H1 (cell line): Measurements from ENCODE around the gene DCUN1D3. TPM values are rescaled to one million over a fixed set of nuclear protein-coding genes. Genes with fewer than 3 reads are reported as not detected.

Experiments
- CTCF ChIA-PET: fragments of 300-600 bp; sonication (Branson Sonifier 250); formaldehyde crosslinking; loops from one replicate; lab custom pipeline; 2021; ENCODE audit not compliant: partially characterized antibody; lab: Charles Lee
- POLR2A ChIA-PET: fragments of 300-600 bp; sonication (Branson Sonifier 250); formaldehyde crosslinking; loops from one replicate; lab custom pipeline; 2021; ENCODE audit warnings: inconsistent platforms; ENCODE audit not compliant: partially characterized antibody; lab: Charles Lee
- DNase-seq, 2 experiments: peaks; one replicate each; pipeline versions ENCODE4 v3.0.0 to v3.0.0-alpha.2; 2010 to 2022; ENCODE audit warnings: low spot score in 2 of 2, low read depth in 1 of 2, mixed read lengths in 1 of 2
- FAIRE-seq: peaks from 2 replicates; lab custom pipeline; 2011; peaks lifted over from hg19 to GRCh38; lab: Jason Lieb, UNC
- H2AFZ ChIP-seq: 2 replicates; pipeline ENCODE4 v1.8.1; 2012; ENCODE audit warnings: low read length, inconsistent platforms
- H2AK5ac ChIP-seq: 2 replicates; pipeline ENCODE4 v1.6.1; 2013; ENCODE audit warnings: low read depth, low read length
- H2BK120ac ChIP-seq: replicated peaks from 2 replicates; pipeline ENCODE3; 2013; ENCODE audit warnings: low read depth, low read length, inconsistent platforms
- H2BK12ac ChIP-seq: 2 replicates; pipeline ENCODE4 v1.6.1; 2013; ENCODE audit warnings: low read depth, low read length
- H2BK15ac ChIP-seq: 2 replicates; pipeline ENCODE4 v1.6.1; 2013; ENCODE audit warnings: low read length
- H2BK20ac ChIP-seq: 2 replicates; pipeline ENCODE4 v1.6.1; 2013; ENCODE audit warnings: low read length
- H2BK5ac ChIP-seq: 2 replicates; pipeline ENCODE4 v1.6.1; 2013; ENCODE audit warnings: low read depth, low read length
- H3K14ac ChIP-seq: 2 replicates; pipeline ENCODE4 v1.6.1; 2013; ENCODE audit warnings: inconsistent platforms; ENCODE audit not compliant: insufficient read length
- H3K18ac ChIP-seq: 2 replicates; pipeline ENCODE4 v1.6.1; 2013; ENCODE audit warnings: low read length; ENCODE audit errors: extremely low read depth
- H3K23ac ChIP-seq: 2 replicates; pipeline ENCODE4 v1.6.1; 2013; ENCODE audit warnings: inconsistent platforms; ENCODE audit not compliant: insufficient read length
- H3K23me2 ChIP-seq: 2 replicates; pipeline ENCODE4 v1.6.1; 2013; ENCODE audit warnings: low read depth, low read length
- H3K27ac ChIP-seq: 2 replicates; pipeline ENCODE4 v1.6.1; 2011; ENCODE audit warnings: low read depth, low read length, inconsistent platforms
- H3K27me3 ChIP-seq, 4 experiments: replicated peaks in 1 of 4; 1 replicate in 1 of 4; 2 replicates in 3 of 4; pipeline versions ENCODE4 v1.6.1 to v1.8.1; 2011 to 2013; ENCODE audit warnings: low read length in 3 of 4, mild to moderate bottlenecking in 3 of 4, inconsistent platforms in 2 of 4, mixed read lengths in 2 of 4, moderate library complexity in 1 of 4; ENCODE audit not compliant: control insufficient read depth in 3 of 4, insufficient read depth in 3 of 4; ENCODE audit errors: extremely low read depth in 1 of 4
- H3K36me3 ChIP-seq, 4 experiments: 2 replicates each; pipeline versions ENCODE4 v1.6.1 to v1.8.1; 2011 to 2013; ENCODE audit warnings: mild to moderate bottlenecking in 4 of 4, low read length in 3 of 4, moderate library complexity in 2 of 4, control low read depth in 1 of 4, inconsistent platforms in 1 of 4; ENCODE audit not compliant: insufficient read depth in 4 of 4, control insufficient read depth in 2 of 4
- H3K4ac ChIP-seq: replicated peaks from 2 replicates; pipeline ENCODE3; 2013; ENCODE audit warnings: low read length, low read depth, mixed read lengths, inconsistent platforms; ENCODE audit not compliant: insufficient read length
- H3K4me1 ChIP-seq, 4 experiments: replicated peaks in 1 of 4; 1 replicate in 1 of 4; 2 replicates in 3 of 4; pipeline versions ENCODE4 v1.6.1 to v1.8.1; 2011 to 2013; ENCODE audit warnings: low read length in 3 of 4, inconsistent platforms in 2 of 4, mixed read lengths in 1 of 4; ENCODE audit not compliant: insufficient read depth in 4 of 4, control insufficient read depth in 3 of 4
- H3K4me2 ChIP-seq, 2 experiments: 2 replicates each; pipeline versions ENCODE4 v1.6.1 to v1.8.1; 2011 to 2013; ENCODE audit warnings: low read depth in 2 of 2, low read length in 2 of 2, control low read depth in 1 of 2, inconsistent platforms in 1 of 2, mild to moderate bottlenecking in 1 of 2; ENCODE audit not compliant: insufficient read depth in 1 of 2
- H3K4me3 ChIP-seq, 4 experiments: fragments of 200-600, 300-600 bp in 1 of 4; sonication (generic), shearing (Covaris generic), sonication (Bioruptor Twin) in 1 of 4; 2 replicates each; pipeline versions ENCODE4 v1.5.1 to v1.8.1; 2011 to 2016; ENCODE audit warnings: low read length in 4 of 4, low read depth in 3 of 4, control low read depth in 2 of 4, inconsistent platforms in 2 of 4, mild to moderate bottlenecking in 2 of 4, mixed read lengths in 1 of 4, moderate library complexity in 1 of 4; ENCODE audit not compliant: insufficient read depth in 2 of 4; ENCODE audit errors: extremely low read depth in 1 of 4
- H3K56ac ChIP-seq: replicated peaks from 2 replicates; pipeline ENCODE3; 2013; ENCODE audit warnings: low read depth, mild to moderate bottlenecking, mixed read lengths, low read length, inconsistent platforms; ENCODE audit not compliant: insufficient read length
- H3K79me1 ChIP-seq: 2 replicates; pipeline ENCODE4 v1.6.1; 2013; ENCODE audit warnings: low read depth, low read length, control low read depth
- H3K79me2 ChIP-seq, 2 experiments: 2 replicates each; pipeline versions ENCODE4 v1.6.1 to v1.8.1; 2012 to 2013; ENCODE audit warnings: low read length in 2 of 2, mild to moderate bottlenecking in 2 of 2, inconsistent platforms in 1 of 2; ENCODE audit not compliant: insufficient read depth in 2 of 2, control insufficient read depth in 1 of 2
- H3K9ac ChIP-seq, 4 experiments: replicated peaks in 1 of 4; 1 replicate in 1 of 4; 2 replicates in 3 of 4; pipeline versions ENCODE4 v1.6.1 to v1.8.1; 2011 to 2013; ENCODE audit warnings: low read depth in 3 of 4, low read length in 3 of 4, control low read depth in 2 of 4, mild to moderate bottlenecking in 2 of 4, moderate library complexity in 2 of 4, inconsistent platforms in 1 of 4; ENCODE audit errors: extremely low read depth in 1 of 4
- H3K9me3 ChIP-seq, 2 experiments: 2 replicates each; pipeline versions ENCODE4 v1.6.1 to v1.8.1; 2012 to 2013; ENCODE audit warnings: mild to moderate bottlenecking in 2 of 2, moderate library complexity in 2 of 2, control low read depth in 1 of 2, inconsistent platforms in 1 of 2, low read depth in 1 of 2, low read length in 1 of 2, mixed read lengths in 1 of 2; ENCODE audit not compliant: insufficient read depth in 2 of 2
- H4K20me1 ChIP-seq, 2 experiments: replicated peaks in 1 of 2; 2 replicates each; pipeline versions ENCODE3 to v1.8.1; 2011 to 2013; ENCODE audit warnings: inconsistent platforms in 2 of 2, low read length in 2 of 2, mild to moderate bottlenecking in 1 of 2; ENCODE audit not compliant: insufficient read depth in 2 of 2, control insufficient read depth in 1 of 2
- H4K5ac ChIP-seq: 2 replicates; pipeline ENCODE4 v1.6.1; 2013; ENCODE audit warnings: low read length, low read depth, mixed read lengths, inconsistent platforms; ENCODE audit not compliant: insufficient read length
- H4K8ac ChIP-seq: 2 replicates; pipeline ENCODE4 v1.8.0; 2013; ENCODE audit warnings: mild to moderate bottlenecking, moderate library complexity, low read length, inconsistent platforms; ENCODE audit not compliant: insufficient read depth; ENCODE audit errors: extremely low read depth
- H4K91ac ChIP-seq: replicated peaks from 2 replicates; pipeline ENCODE3; 2013; ENCODE audit warnings: low read length, mixed read lengths, inconsistent platforms; ENCODE audit not compliant: insufficient read length
- CTCF ChIP-seq, 3 experiments: IDR thresholded peaks; 1 replicate in 2 of 3; 2 replicates in 1 of 3; pipeline versions ENCODE4 v1.5.1 to v1.6.1; 2011; ENCODE audit warnings: low read length in 3 of 3, mild to moderate bottlenecking in 3 of 3, inconsistent platforms in 2 of 3, low read depth in 1 of 3, moderate library complexity in 1 of 3; ENCODE audit not compliant: insufficient read depth in 1 of 3; ENCODE audit errors: control extremely low read depth in 1 of 3
- MAFK ChIP-seq: IDR thresholded peaks from 2 replicates; pipeline ENCODE4 v1.6.1; 2012; ENCODE audit warnings: low read depth, mild to moderate bottlenecking, improper control_type of control experiment, low read length
- RAD21 ChIP-seq, 2 experiments: IDR thresholded peaks in 1 of 2; conservative IDR thresholded peaks in 1 of 2; 2 replicates each; pipeline ENCODE4 v1.6.1; 2011; ENCODE audit warnings: low read depth in 2 of 2, low read length in 2 of 2, improper control_type of control experiment in 1 of 2, inconsistent platforms in 1 of 2, mild to moderate bottlenecking in 1 of 2, moderate library complexity in 1 of 2
- RBBP5 ChIP-seq: IDR thresholded peaks from 2 replicates; pipeline ENCODE4 v1.7.1; 2012; ENCODE audit warnings: low read depth, mild to moderate bottlenecking, inconsistent platforms, low read length, moderate library complexity, borderline replicate concordance
- RNF2 ChIP-seq: fragments of 200-900, 300-1000 bp; sonication (generic); IDR thresholded peaks from 2 replicates; pipeline ENCODE4 v1.7.1; 2016; ENCODE audit warnings: borderline replicate concordance, low read depth, mild to moderate bottlenecking, antibody characterized with exemption, low read length; ENCODE audit not compliant: poor library complexity, severe bottlenecking; ENCODE audit errors: missing control alignments
- WGBS, 2 experiments: shearing (Covaris generic) in 1 of 2; methylation state at CpG; one replicate each; pipeline versions ENCODE4 v1.1.6 to v1.1.7; 2013 to 2015; ENCODE audit warnings: low lambda C conversion rate in 2 of 2, mixed read lengths in 2 of 2, inconsistent platforms in 1 of 2, low coverage in 1 of 2, missing lambda C conversion rate in 1 of 2; ENCODE audit not compliant: insufficient replicate concordance in 2 of 2, insufficient coverage in 1 of 2, insufficient read length in 1 of 2; ENCODE audit errors: extremely low coverage in 1 of 2, missing lambda C conversion rate in 1 of 2; 5-methylcytosine and 5-hydroxymethylcytosine counted together
- polyA plus RNA-seq, 7 experiments: library from polyadenylated mRNA; depleted of rRNA in 3 of 7; stranded (reverse) in 5 of 7; unstranded in 2 of 7; fragments of >200 nt in 5 of 7; fragments of 200-250 nt in 2 of 7; gene quantifications; 1 replicate in 5 of 7; 2 replicates in 1 of 7; 4 replicates in 1 of 7; pipeline versions ENCODE4 v1.2.1 to v1.2.3, GENCODE V29; 2011 to 2013; ENCODE audit warnings: missing spikeins in 2 of 7, mixed read lengths in 2 of 7
- total RNA-seq: library from RNA; stranded (reverse); fragmentation: NEBNext Ultra II Directional; extraction: Animal tissue kit (Norgen Biotek cat#: 25700); gene quantifications from 2 replicates; pipeline ENCODE4 v1.2.1, GENCODE V29; 2021

Gene DCUN1D3
- total and polyA plus RNA-seq, 2 of the 8 experiments (the other 6 are each of a cell fraction or from before 2014, with no cell fraction given), result 3.5 to 18.2 TPM

- Histone ChIP-seq H3K79me2 (no peaks in the 10 kb centered on the region), H4K91ac (no peak overlapping the region)
- TF ChIP-seq CTCF (IDR thresholded peaks at IDR 0.05; ENCODE audit: control extremely low read depth in 1 of 3, insufficient read depth in 1 of 3, low read depth in 1 of 3, low read length in 3 of 3) (no peak), RNF2 (no peak), RAD21 (IDR thresholded peaks at IDR 0.05 in 1 of 2, conservative IDR thresholded peaks at IDR 0.05 in 1 of 2; ENCODE audit: low read depth in 2 of 2, low read length in 2 of 2) (no peak), MAFK (no peak), RBBP5 (no peak)
- TF ChIP-seq, all 59 proteins: peak for 0
- Histone ChIP-seq H2BK15ac (no peak overlapping the region), H3K23ac (no peak overlapping the region), H4K20me1 (no peaks in the 10 kb centered on the region), H3K4me1 (no peaks in the 10 kb centered on the region), H2BK5ac (no peak overlapping the region), H4K5ac (no peak overlapping the region), H3K9me3 (no peaks in the 10 kb centered on the region), H2BK20ac (no peak overlapping the region), H3K79me1 (no peaks in the 10 kb centered on the region), H3K27me3 (no peaks in the 10 kb centered on the region), H2BK120ac (no peak overlapping the region), H3K4ac (no peak overlapping the region), H2AK5ac (no peak overlapping the region), H2AFZ (no peak overlapping the region), H3K14ac (no peak overlapping the region), H3K4me3 (no peak overlapping the region), H3K23me2 (no peaks in the 10 kb centered on the region), H3K18ac (no peak overlapping the region), H3K27ac (no peak overlapping the region), H3K4me2 (no peak overlapping the region), H3K36me3 (peaks cover 0 to 26% (median 0%) of the 10 kb centered on the region in 4 experiments; a peak in 5 of 8 replicates), H4K8ac (no peak overlapping the region), H2BK12ac (no peak overlapping the region), H3K9ac (no peak overlapping the region), H3K56ac (no peak overlapping the region)
- DNase-seq, result no peak
- POLR2A ChIA-PET, result interaction anchor here (1.1 kb wide), 1 partner anchor 74 kb away, joined by 3 read pairs; the partner anchor contains the start of genes DCUN1D3 and LYRM1
- 91% methylated on average over 3 of the region's 3 CpGs; no CpG with 5 or more reads in 1 of the 2 experiments for WGBS, 2 experiments
- FAIRE-seq, result no peak
- CTCF ChIA-PET, result interaction anchor here (1.1 to 1.7 kb wide), 5 partner anchors 14 to 474 kb away, joined by 3 to 4 read pairs (median 4); no protein-coding TSS in a partner anchor
Observed at GRCh38 chr16:20826039-20826566, 74.1 kb downstream of the DCUN1D3 start.
